HEK293T (cell line): ENCODE measurements around the gene CDC42SE2.

Experiments
- BHLHE40 ChIP-seq: fragments of 450-650 bp; IDR thresholded peaks from 2 replicates; pipeline ENCODE4 v1.6.1; 2016; ENCODE audit warnings: mild to moderate bottlenecking, moderate library complexity, borderline replicate concordance
- ELF4 ChIP-seq: fragments of 450-650 bp; IDR thresholded peaks from 2 replicates; pipeline ENCODE4 v1.6.1; 2017; ENCODE audit warnings: antibody characterized with exemption

DNA sequence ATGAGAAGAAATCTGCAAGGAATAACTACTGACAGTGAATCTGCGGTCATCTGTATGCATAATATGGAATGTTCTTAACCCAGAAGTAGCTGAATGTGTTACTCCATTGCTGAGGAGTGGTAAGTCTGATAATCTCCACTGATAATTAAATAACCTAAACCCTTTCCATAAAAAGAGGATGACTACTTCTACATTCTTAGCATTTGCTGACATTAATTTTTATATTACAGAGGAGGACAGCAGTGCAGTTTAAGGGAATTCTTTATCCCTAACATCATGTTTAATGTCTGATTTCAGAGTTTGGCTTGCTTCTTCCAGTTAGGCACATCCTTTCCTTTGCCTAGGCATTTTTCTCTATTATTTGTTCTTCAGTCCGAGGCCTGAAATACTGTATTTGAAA, 52.2 kb downstream of the CDC42SE2 start:
- TF ChIP-seq ELF4 = no peak
- no peak for TF ChIP-seq BHLHE40
